GM23248 (cell line): ENCODE results near the gene RBM47. TPM values are rescaled to one million over a fixed set of nuclear protein-coding genes. Genes with fewer than 3 reads are reported as not detected.

ENCODE experiments used
- DNase-seq: peaks from one replicate; pipeline ENCODE4 v3.0.0-alpha.2; 2015
- H2AFZ ChIP-seq: fragments of 200-600 bp; sonication (generic); 2 replicates; pipeline ENCODE4 v1.6.1; 2016; ENCODE audit warnings: antibody characterized with exemption
- H3F3A ChIP-seq: fragments of 200-600 bp; sonication (generic); 2 replicates; pipeline ENCODE4 v1.6.1; 2016; ENCODE audit warnings: mild to moderate bottlenecking, antibody characterized with exemption, mixed run types; ENCODE audit not compliant: insufficient read depth
- H3K27ac ChIP-seq: fragments of 200-600 bp; sonication (generic); 2 replicates; pipeline ENCODE4 v1.5.1; 2016; ENCODE audit warnings: mild to moderate bottlenecking
- H3K27me3 ChIP-seq: fragments of 200-600 bp; sonication (generic); replicated peaks from 2 replicates; pipeline ENCODE4 v1.6.1; 2016; ENCODE audit warnings: mild to moderate bottlenecking; ENCODE audit not compliant: insufficient read depth
- H3K36me3 ChIP-seq: fragments of 200-600 bp; sonication (generic); 2 replicates; pipeline ENCODE4 v1.6.1; 2016; ENCODE audit warnings: low read depth, mild to moderate bottlenecking
- H3K4me1 ChIP-seq: fragments of 200-600 bp; sonication (generic); 2 replicates; pipeline ENCODE4 v1.6.1; 2016; ENCODE audit warnings: mild to moderate bottlenecking; ENCODE audit not compliant: insufficient read depth
- H3K4me2 ChIP-seq: fragments of 200-600 bp; sonication (generic); one replicate; pipeline ENCODE4 v1.6.1; 2016; ENCODE audit warnings: mild to moderate bottlenecking; ENCODE audit not compliant: unreplicated experiment
- H3K4me3 ChIP-seq: fragments of 200-600 bp; sonication (generic); 2 replicates; pipeline ENCODE4 v1.5.1; 2016; ENCODE audit warnings: mild to moderate bottlenecking
- H3K79me2 ChIP-seq: fragments of 200-600 bp; sonication (generic); 2 replicates; pipeline ENCODE4 v1.6.1; 2016; ENCODE audit warnings: mild to moderate bottlenecking; ENCODE audit not compliant: insufficient read depth
- H3K9ac ChIP-seq: fragments of 200-600 bp; sonication (generic); 2 replicates; pipeline ENCODE4 v1.6.1; 2016; ENCODE audit warnings: mild to moderate bottlenecking
- H3K9me2 ChIP-seq: fragments of 200-600 bp; sonication (generic); 2 replicates; pipeline ENCODE4 v1.6.1; 2016; ENCODE audit warnings: mixed run types, mild to moderate bottlenecking, moderate library complexity; ENCODE audit not compliant: insufficient read depth
- H3K9me3 ChIP-seq: fragments of 200-600 bp; sonication (generic); one replicate; pipeline ENCODE4 v1.6.1; 2017; ENCODE audit warnings: low read depth
- H4K20me1 ChIP-seq: fragments of 200-600 bp; sonication (generic); 2 replicates; pipeline ENCODE4 v1.6.0; 2016; ENCODE audit not compliant: insufficient read depth
- EZH2 ChIP-seq: fragments of 200-600 bp; sonication (generic); IDR thresholded peaks from 2 replicates; pipeline ENCODE4 v1.6.1; 2018; ENCODE audit warnings: antibody characterized with exemption, mild to moderate bottlenecking; ENCODE audit not compliant: insufficient read depth, poor library complexity, severe bottlenecking
- EZH2phosphoT487 ChIP-seq: fragments of 200-600 bp; sonication (generic); IDR thresholded peaks from 2 replicates; pipeline ENCODE4 v1.6.1; 2018; ENCODE audit warnings: antibody characterized with exemption, moderate library complexity, mild to moderate bottlenecking, low read depth; ENCODE audit not compliant: insufficient read depth
- WGBS, 2 experiments: methylation state at CpG; one replicate each; pipeline ENCODE4 v1.1.6; 2015 to 2017; ENCODE audit warnings: low lambda C conversion rate in 2 of 2, low coverage in 1 of 2; ENCODE audit errors: missing lambda C conversion rate in 2 of 2; 5-methylcytosine and 5-hydroxymethylcytosine counted together
- in situ Hi-C: fragments of 300-500 bp; cut with MboI; formaldehyde crosslinking; loops from 2 replicates; pipeline ENCODE4 v1.15.0; 2020
- microRNA-seq: library from miRNA; unstranded; fragments of <30 nt; microRNA quantifications from one replicate; pipeline ENCODE4, GENCODE V29; 2016; ENCODE audit warnings: borderline number of aligned reads
- polyA plus RNA-seq: library from polyadenylated mRNA; unstranded; fragments of >200 nt; fragmentation: Nextera tagmentation; extraction: Ambion mirVana; gene quantifications from 2 replicates; pipeline ENCODE4 v1.2.1, GENCODE V29; 2016
- small RNA-seq: library from RNA; depleted of rRNA; stranded (forward); fragments of <200 nt; gene quantifications from one replicate; pipeline ENCODE3, GENCODE V24; 2014; ENCODE audit warnings: low read depth, low replicate concordance
- total RNA-seq: library from RNA; depleted of rRNA; stranded (reverse); fragments of >200 nt; shearing (Covaris generic); gene quantifications from 2 replicates; pipeline ENCODE4 v1.2.3, GENCODE V29; 2014; rRNA removed

RBM47 gene
- total and polyA plus RNA-seq, 2 experiments from 2014 or later = 0.70 to 1.3 TPM

DNA sequence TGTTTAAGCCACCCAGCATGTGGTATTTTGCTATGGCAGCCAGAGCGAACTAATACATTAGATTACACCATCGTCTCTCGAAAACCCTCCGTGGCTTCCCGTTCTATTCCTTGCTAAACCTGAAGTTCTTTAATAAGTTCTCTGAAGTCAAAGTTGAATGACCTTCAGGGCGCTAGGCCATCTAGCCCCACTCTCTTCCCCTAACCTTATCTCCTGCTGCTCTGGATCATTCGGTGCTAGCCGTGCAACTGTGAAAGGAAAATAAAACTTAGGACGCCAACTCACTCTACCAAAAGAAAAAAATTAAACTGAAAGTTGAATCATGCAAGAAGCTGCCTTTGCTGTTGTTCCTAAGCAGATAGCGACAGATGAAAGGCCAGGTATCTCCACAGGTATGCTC, 254.6 kb downstream of the RBM47 start:
- Histone ChIP-seq H3K27me3 (no peaks in the 10 kb centered on the region), H3K27ac (no peak overlapping the region), H3K36me3 (no peaks in the 10 kb centered on the region), H3K9ac (no peak overlapping the region), H3F3A (no peaks in the 10 kb centered on the region), H3K9me2 (no peaks in the 10 kb centered on the region), H3K4me3 (no peak overlapping the region), H3K9me3 (no peaks in the 10 kb centered on the region), H3K79me2 (no peaks in the 10 kb centered on the region), H2AFZ (no peak overlapping the region), H3K4me1 (no peaks in the 10 kb centered on the region), H4K20me1 (no peaks in the 10 kb centered on the region), H3K4me2 (no peak overlapping the region)
- no peak for DNase-seq
- in situ Hi-C loops = no loop called here
- WGBS, 2 experiments = 79 to 83% methylated on average over 10 of the region's 10 CpGs
- TF ChIP-seq EZH2phosphoT487 = no peak
- TF ChIP-seq EZH2 = no peak

DNA sequence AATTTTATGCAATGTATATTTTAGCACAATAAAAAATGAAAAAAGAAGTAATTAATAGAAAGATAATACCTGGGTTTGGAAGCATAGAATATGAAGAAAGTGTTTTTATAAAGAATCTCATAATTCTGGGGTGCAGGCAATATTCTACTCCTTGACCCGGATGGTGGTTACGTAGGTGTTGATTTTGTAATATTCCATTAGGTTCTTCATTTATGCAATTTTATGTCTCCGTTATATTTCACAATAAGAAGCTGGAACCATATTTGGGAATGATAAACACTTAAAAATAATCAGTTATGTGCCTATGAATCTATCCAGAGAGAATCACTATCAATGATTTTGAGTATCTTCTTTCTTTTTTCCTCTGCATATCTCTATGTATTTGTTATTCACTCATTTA, 256.0 kb downstream of the RBM47 start:
- Histone ChIP-seq H3K27ac (no peak overlapping the region), H3K4me2 (no peak overlapping the region), H4K20me1 (no peaks in the 10 kb centered on the region), H3K9me3 (no peaks in the 10 kb centered on the region), H2AFZ (no peak overlapping the region), H3K27me3 (no peaks in the 10 kb centered on the region), H3K4me3 (no peak overlapping the region), H3K9me2 (no peaks in the 10 kb centered on the region), H3K9ac (no peak overlapping the region), H3F3A (no peaks in the 10 kb centered on the region), H3K4me1 (no peaks in the 10 kb centered on the region), H3K79me2 (no peaks in the 10 kb centered on the region), H3K36me3 (no peaks in the 10 kb centered on the region)
- in situ Hi-C loops = no loop called here
- 86 to 92% methylated on average over 3 of the region's 3 CpGs for WGBS, 2 experiments
- DNase-seq = no peak
- TF ChIP-seq EZH2 (no peak), EZH2phosphoT487 (no peak)

Small RNA genes within 50 kb of the gene (microRNA-seq; reads per million reads assigned to microRNA genes)
- not detected for gene MIR4802

Small RNA genes within 50 kb of the gene (small RNA-seq; reads per million reads assigned to genes)
- gene AC098869.1 (not detected), gene MIR4802 (not detected), gene RNU7-74P (not detected)

Other genes with a start within 250 kb of the RBM47 start
- gene NSUN7, start 120.1 kb upstream of the RBM47 start, total RNA-seq = not detected in 2 replicates
- gene NSUN7, start 120.1 kb upstream of the RBM47 start, polyA plus RNA-seq = 0.05 and 0.10 TPM in 2 replicates